H1 (cell line): Measurements from ENCODE around the gene PATJ. TPM values are rescaled to one million over a fixed set of nuclear protein-coding genes. Genes with fewer than 3 reads are reported as not detected.

ENCODE experiments used
- CBX5 ChIP-seq: fragments of 300-800, 300-1000 bp; sonication (generic); IDR thresholded peaks from 2 replicates; pipeline ENCODE4 v1.7.1; 2016; ENCODE audit warnings: antibody characterized with exemption, low read length, low read depth
- CEBPB ChIP-seq: IDR thresholded peaks from 2 replicates; pipeline ENCODE4 v1.6.1; 2012; ENCODE audit warnings: low read depth, low read length
- EGR1 ChIP-seq: IDR thresholded peaks from 2 replicates; pipeline ENCODE4 v1.6.1; 2011; ENCODE audit warnings: low read depth, low read length, borderline replicate concordance
- JUN ChIP-seq: IDR thresholded peaks from 2 replicates; pipeline ENCODE4 v1.6.1; 2011; ENCODE audit warnings: low read depth, mild to moderate bottlenecking, improper control_type of control experiment, low read length
- PHF8 ChIP-seq: fragments of 200-600 bp; sonication (generic); conservative IDR thresholded peaks from 2 replicates; pipeline ENCODE4 v1.7.1; 2012; ENCODE audit warnings: low read depth, mild to moderate bottlenecking, inconsistent platforms, low read length, moderate library complexity
- polyA plus RNA-seq, 7 experiments: library from polyadenylated mRNA; depleted of rRNA in 3 of 7; stranded (reverse) in 5 of 7; unstranded in 2 of 7; fragments of >200 nt in 5 of 7; fragments of 200-250 nt in 2 of 7; gene quantifications; 1 replicate in 5 of 7; 2 replicates in 1 of 7; 4 replicates in 1 of 7; pipeline versions ENCODE4 v1.2.1 to v1.2.3, GENCODE V29; 2011 to 2013; ENCODE audit warnings: missing spikeins in 2 of 7, mixed read lengths in 2 of 7
- total RNA-seq: library from RNA; stranded (reverse); fragmentation: NEBNext Ultra II Directional; extraction: Animal tissue kit (Norgen Biotek cat#: 25700); gene quantifications from 2 replicates; pipeline ENCODE4 v1.2.1, GENCODE V29; 2021
- TF ChIP-seq, protein P1 (sequence below): IDR thresholded peaks from 2 replicates; pipeline ENCODE4 v1.6.1; 2011; ENCODE audit warnings: low read depth, mild to moderate bottlenecking, low read length; ENCODE audit not compliant: insufficient read depth
- TF ChIP-seq, protein P2 (sequence below), 3 experiments: IDR thresholded peaks; 1 replicate in 2 of 3; 2 replicates in 1 of 3; pipeline versions ENCODE4 v1.5.1 to v1.6.1; 2011; ENCODE audit warnings: low read length in 3 of 3, mild to moderate bottlenecking in 3 of 3, inconsistent platforms in 2 of 3, low read depth in 1 of 3, moderate library complexity in 1 of 3; ENCODE audit not compliant: insufficient read depth in 1 of 3; ENCODE audit errors: control extremely low read depth in 1 of 3

Gene PATJ
- total and polyA plus RNA-seq, 2 of the 8 experiments (the other 6 are each of a cell fraction or from before 2014, with no cell fraction given), result 8.2 to 55.6 TPM

DNA sequence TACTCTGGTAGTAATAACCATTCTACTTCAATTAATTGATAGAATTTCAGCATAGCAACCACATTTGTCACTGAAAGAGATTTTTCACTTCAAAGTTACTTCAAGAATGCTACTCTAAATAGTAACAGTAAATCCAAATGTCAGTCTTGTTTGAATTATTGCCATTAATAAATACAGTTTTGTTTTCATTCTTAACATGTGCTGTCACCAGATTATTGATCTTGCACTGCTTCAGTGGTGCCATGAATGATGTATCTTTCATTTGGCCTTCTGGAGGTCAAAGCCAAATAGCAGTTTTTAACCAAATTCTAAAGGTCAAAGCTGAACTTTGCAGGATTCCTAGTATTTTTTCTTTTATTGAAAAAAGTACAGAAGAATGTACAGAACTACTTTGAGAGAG, 199.5 kb downstream of the PATJ start (continued):
- TF ChIP-seq CBX5, result no peak
- TF ChIP-seq, protein P1, sequence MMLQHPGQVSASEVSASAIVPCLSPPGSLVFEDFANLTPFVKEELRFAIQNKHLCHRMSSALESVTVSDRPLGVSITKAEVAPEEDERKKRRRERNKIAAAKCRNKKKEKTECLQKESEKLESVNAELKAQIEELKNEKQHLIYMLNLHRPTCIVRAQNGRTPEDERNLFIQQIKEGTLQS, result no peak
- TF ChIP-seq JUN, result no peak
- no peak for TF ChIP-seq PHF8
- no peak for TF ChIP-seq EGR1
- TF ChIP-seq CEBPB, result no peak
- TF ChIP-seq, protein P2, sequence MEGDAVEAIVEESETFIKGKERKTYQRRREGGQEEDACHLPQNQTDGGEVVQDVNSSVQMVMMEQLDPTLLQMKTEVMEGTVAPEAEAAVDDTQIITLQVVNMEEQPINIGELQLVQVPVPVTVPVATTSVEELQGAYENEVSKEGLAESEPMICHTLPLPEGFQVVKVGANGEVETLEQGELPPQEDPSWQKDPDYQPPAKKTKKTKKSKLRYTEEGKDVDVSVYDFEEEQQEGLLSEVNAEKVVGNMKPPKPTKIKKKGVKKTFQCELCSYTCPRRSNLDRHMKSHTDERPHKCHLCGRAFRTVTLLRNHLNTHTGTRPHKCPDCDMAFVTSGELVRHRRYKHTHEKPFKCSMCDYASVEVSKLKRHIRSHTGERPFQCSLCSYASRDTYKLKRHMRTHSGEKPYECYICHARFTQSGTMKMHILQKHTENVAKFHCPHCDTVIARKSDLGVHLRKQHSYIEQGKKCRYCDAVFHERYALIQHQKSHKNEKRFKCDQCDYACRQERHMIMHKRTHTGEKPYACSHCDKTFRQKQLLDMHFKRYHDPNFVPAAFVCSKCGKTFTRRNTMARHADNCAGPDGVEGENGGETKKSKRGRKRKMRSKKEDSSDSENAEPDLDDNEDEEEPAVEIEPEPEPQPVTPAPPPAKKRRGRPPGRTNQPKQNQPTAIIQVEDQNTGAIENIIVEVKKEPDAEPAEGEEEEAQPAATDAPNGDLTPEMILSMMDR (IDR thresholded peaks at IDR 0.05; ENCODE audit: control extremely low read depth in 1 of 3, insufficient read depth in 1 of 3, low read depth in 1 of 3, low read length in 3 of 3), result no peak
